Body of pancreas (tissue), 4 donors: ENCODE data around the gene C11orf86. TPM values are rescaled to one million over a fixed set of nuclear protein-coding genes. Genes with fewer than 3 reads are reported as not detected.

ENCODE experiments used
- ATAC-seq: fragments of 150-250 bp; one replicate; pipeline ENCODE4 v1.9.1; 2016
- DNase-seq, 4 donors: peaks; one replicate each; pipeline ENCODE4 v3.0.0-alpha.2; 2019
- H3K27ac ChIP-seq, 4 donors: fragments of 200-600 bp; sonication (generic); 1 replicate in 3 of 4; 2 replicates in 1 of 4; pipeline versions ENCODE4 v1.5.1 to v1.6.1; 2016 to 2019; ENCODE audit warnings: mild to moderate bottlenecking in 1 of 4, mixed read lengths in 1 of 4, moderate library complexity in 1 of 4
- H3K27me3 ChIP-seq, 2 donors: fragments of 200-600 bp; sonication (generic); one replicate each; pipeline ENCODE4 v1.6.0; 2016; ENCODE audit warnings: mild to moderate bottlenecking in 1 of 2
- H3K36me3 ChIP-seq, 2 donors: fragments of 200-600 bp; sonication (generic); replicated peaks in 1 of 2; 2 replicates each; pipeline ENCODE4 v1.5.1; 2016; ENCODE audit warnings: low read depth in 2 of 2; ENCODE audit not compliant: insufficient read depth in 1 of 2
- H3K4me1 ChIP-seq: fragments of 200-600 bp; sonication (generic); one replicate; pipeline ENCODE4 v1.6.0; 2016
- H3K4me3 ChIP-seq, 2 donors: fragments of 200-600 bp; sonication (generic); 1 replicate in 1 of 2; 2 replicates in 1 of 2; pipeline ENCODE4 v1.5.1; 2016 to 2019
- H3K9me3 ChIP-seq, 3 donors: fragments of 200-600 bp; sonication (generic); 1 replicate in 2 of 3; 2 replicates in 1 of 3; pipeline ENCODE4 v1.5.1; 2016
- CTCF ChIP-seq, 7 experiments: fragments of 450-650 bp in 4 of 7; fragments of 200-600 bp in 3 of 7; sonication (generic) in 3 of 7; IDR thresholded peaks; one replicate each; pipeline ENCODE4 v1.5.1; 2016 to 2019; ENCODE audit warnings: antibody characterized with exemption in 7 of 7
- POLR2A ChIP-seq, 3 donors: fragments of 450-650 bp; IDR thresholded peaks; one replicate each; pipeline ENCODE4 v1.6.1; 2016; ENCODE audit warnings: antibody characterized with exemption in 3 of 3, mild to moderate bottlenecking in 2 of 3
- WGBS, 2 donors: methylation state at CpG; one replicate each; pipeline ENCODE4 v1.1.5; 2017; 5-methylcytosine and 5-hydroxymethylcytosine counted together
- intact Hi-C: fragments of 100-400 bp; cut with DNase I; formaldehyde crosslinking; loops from one replicate; pipeline ENCODE4 v1.15.1; 2023
- total RNA-seq, 2 donors: library from RNA; depleted of rRNA; stranded (reverse); fragments of >200 nt; gene quantifications; one replicate each; pipeline ENCODE4 v1.1.0, GENCODE V29; 2016

Gene C11orf86
- total RNA-seq, 2 donors from 2014 or later, result not detected

GRCh38 chr11:66979336-66979980 is 4.4 kb downstream of the C11orf86 start:
- Histone ChIP-seq H3K27me3 (no peaks in the 10 kb centered on the region), H3K4me1 (peaks cover 10% of the 10 kb centered on the region), H3K36me3 (no peaks in the 10 kb centered on the region), H3K27ac (no peak overlapping the region), H3K9me3 (peaks cover 0 to 3% (median 0%) of the 10 kb centered on the region in 3 donors), H3K4me3 (no peak overlapping the region)
- ATAC-seq (no peak), DNase-seq (no peak)
- TF ChIP-seq POLR2A (IDR thresholded peaks at IDR 0.05), result no peak
- TF ChIP-seq CTCF (IDR thresholded peaks at IDR 0.05), result no peak
- intact Hi-C loops, result no loop called here
- 94 to 98% methylated on average over 2 of the region's 2 CpGs for WGBS, 2 donors

- H3K36me3 ChIP-seq, result no peaks in the 10 kb centered on the region
- DNase-seq (peak; percentile 52 to 74 (median 58)), ATAC-seq (no peak)
- TF ChIP-seq CTCF (IDR thresholded peaks at IDR 0.05) (no peak), POLR2A (IDR thresholded peaks at IDR 0.05) (no peak)
- intact Hi-C loops, result no loop called here
- H3K27me3 ChIP-seq, result no peaks in the 10 kb centered on the region
- WGBS, 2 donors, result 33 to 39% methylated on average over 9 of the region's 9 CpGs
- peaks cover 30% of the 10 kb centered on the region for H3K4me1 ChIP-seq
- no peak overlapping the region for H3K27ac ChIP-seq
- H3K4me3 ChIP-seq, result no peak overlapping the region
- peaks cover 0 to 3% (median 0%) of the 10 kb centered on the region in 3 donors for H3K9me3 ChIP-seq
Observed at GRCh38 chr11:66981976-66982578, 7.0 kb downstream of the C11orf86 start.

GRCh38 chr11:66983275-66983924 is 8.3 kb downstream of the C11orf86 start:
- 81 to 91% methylated on average over 5 of the region's 5 CpGs for WGBS, 2 donors
- Histone ChIP-seq H3K4me1 (peaks cover 30% of the 10 kb centered on the region), H3K27me3 (no peaks in the 10 kb centered on the region), H3K9me3 (peaks cover 0 to 3% (median 0%) of the 10 kb centered on the region in 3 donors), H3K4me3 (no peak overlapping the region), H3K36me3 (no peaks in the 10 kb centered on the region), H3K27ac (peak overlapping the region in 1 of 4 donors; percentile 15)
- intact Hi-C loops, result no loop called here
- ATAC-seq (no peak), DNase-seq (no peak)
- no peak for TF ChIP-seq CTCF (IDR thresholded peaks at IDR 0.05)
- no peak for TF ChIP-seq POLR2A (IDR thresholded peaks at IDR 0.05)

- Histone ChIP-seq H3K4me3 (no peak overlapping the region), H3K27me3 (no peaks in the 10 kb centered on the region), H3K4me1 (peaks cover 30% of the 10 kb centered on the region), H3K9me3 (no peaks in the 10 kb centered on the region), H3K27ac (peak overlapping the region in 3 of 4 donors; percentile 46 to 71 (median 61)), H3K36me3 (no peaks in the 10 kb centered on the region)
- 58 to 94% methylated on average over 4 to 8 of the region's 8 CpGs for WGBS, 2 donors
- DNase-seq (peak; percentile 79 to 85 (median 84)), ATAC-seq (peak; percentile 93)
- intact Hi-C loops, result no loop called here
- TF ChIP-seq CTCF (IDR thresholded peaks at IDR 0.05), result no peak
- no peak for TF ChIP-seq POLR2A (IDR thresholded peaks at IDR 0.05)
Observed at GRCh38 chr11:66985508-66986177, 10.5 kb downstream of the C11orf86 start.
